ENCODE measurements around the gene CEP55. TPM values are rescaled to one million over a fixed set of nuclear protein-coding genes. Genes with fewer than 3 reads are reported as not detected.
A peak's percentile ranks its signal among the peaks of the same experiment; 100 is the strongest.

The CEP55 gene
- total and polyA plus RNA-seq, 4 donors: 1.6 to 3.5 (median 1.8) TPM

DNA sequence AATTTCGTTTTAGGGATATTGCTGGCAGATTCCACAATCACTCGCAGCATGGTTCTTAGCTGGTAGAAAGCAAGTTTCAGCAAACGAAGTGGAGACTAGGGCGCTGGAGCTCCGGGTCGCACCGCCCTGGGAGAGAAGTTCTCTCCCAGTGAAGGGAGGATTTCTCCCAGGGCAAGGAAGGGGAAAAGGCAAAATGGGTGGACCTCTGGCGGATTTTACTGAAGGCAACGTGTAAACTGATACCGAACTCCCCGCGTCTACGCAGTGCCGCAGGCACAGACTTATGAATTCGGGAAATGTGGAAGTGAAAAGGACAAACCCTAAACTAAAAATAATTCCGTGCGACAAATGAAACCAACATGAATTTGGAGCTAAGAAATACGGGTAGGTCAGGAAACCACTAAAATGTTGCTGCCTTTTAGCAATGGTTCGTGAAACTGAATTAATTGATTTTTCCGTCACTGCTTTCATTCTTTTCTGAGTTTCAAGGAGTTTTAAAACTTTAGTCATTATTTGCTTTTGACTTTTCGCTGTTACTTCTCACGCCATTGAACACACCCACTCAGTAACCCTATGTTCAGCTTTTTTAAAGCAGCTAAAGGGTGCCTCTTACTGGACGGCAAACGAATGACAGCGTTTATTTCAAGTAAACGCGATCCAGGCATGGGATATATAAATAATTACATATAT is 14.1 kb upstream of the CEP55 start, which contains the start of gene MYOF:
Gene MYOF (minus strand): TSS at position 190 of the 690 bp plus-strand sequence. CDS start 140 bp downstream, at position 50.
- peak; percentile 79 to 93 (median 89) for DNase-seq
- Histone ChIP-seq H3K27me3 (ENCODE audit: control insufficient read depth in 3 of 3, insufficient read depth in 3 of 3, low read length in 2 of 3) (no peaks in the 10 kb centered on the region), H3K9ac (ENCODE audit: insufficient read depth in 1 of 2, low read length in 2 of 2) (peak within 1 kb of the TSS; percentile 94 to 95), H3K4me3 (peak within 1 kb of the TSS; percentile 43), H3K9me3 (ENCODE audit: control insufficient read depth in 4 of 4, insufficient read depth in 3 of 4, low read length in 3 of 4) (no peaks in the 10 kb centered on the region), H3K4me1 (ENCODE audit: control insufficient read depth in 5 of 5, insufficient read depth in 5 of 5, low read length in 5 of 5) (peaks cover 0 to 5% (median 2%) of the 10 kb centered on the region in 5 donors), H3K27ac (ENCODE audit: low read depth in 1 of 2, low read length in 1 of 2) (peak within 1 kb of the TSS; percentile 38 to 85), H3K36me3 (ENCODE audit: control insufficient read depth in 4 of 4, insufficient read depth in 4 of 4, low read length in 4 of 4) (no peaks in the 10 kb centered on the region)
- 0 to 1% methylated on average over 27 of the region's 27 CpGs for WGBS, 2 donors
- TF ChIP-seq, protein P1, sequence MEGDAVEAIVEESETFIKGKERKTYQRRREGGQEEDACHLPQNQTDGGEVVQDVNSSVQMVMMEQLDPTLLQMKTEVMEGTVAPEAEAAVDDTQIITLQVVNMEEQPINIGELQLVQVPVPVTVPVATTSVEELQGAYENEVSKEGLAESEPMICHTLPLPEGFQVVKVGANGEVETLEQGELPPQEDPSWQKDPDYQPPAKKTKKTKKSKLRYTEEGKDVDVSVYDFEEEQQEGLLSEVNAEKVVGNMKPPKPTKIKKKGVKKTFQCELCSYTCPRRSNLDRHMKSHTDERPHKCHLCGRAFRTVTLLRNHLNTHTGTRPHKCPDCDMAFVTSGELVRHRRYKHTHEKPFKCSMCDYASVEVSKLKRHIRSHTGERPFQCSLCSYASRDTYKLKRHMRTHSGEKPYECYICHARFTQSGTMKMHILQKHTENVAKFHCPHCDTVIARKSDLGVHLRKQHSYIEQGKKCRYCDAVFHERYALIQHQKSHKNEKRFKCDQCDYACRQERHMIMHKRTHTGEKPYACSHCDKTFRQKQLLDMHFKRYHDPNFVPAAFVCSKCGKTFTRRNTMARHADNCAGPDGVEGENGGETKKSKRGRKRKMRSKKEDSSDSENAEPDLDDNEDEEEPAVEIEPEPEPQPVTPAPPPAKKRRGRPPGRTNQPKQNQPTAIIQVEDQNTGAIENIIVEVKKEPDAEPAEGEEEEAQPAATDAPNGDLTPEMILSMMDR (IDR thresholded peaks at IDR 0.05; ENCODE audit: control extremely low read depth, extremely low read depth): peak; percentile 49
- ATAC-seq (ENCODE audit: insufficient read depth, low FRiP score): peak; percentile 84

DNA sequence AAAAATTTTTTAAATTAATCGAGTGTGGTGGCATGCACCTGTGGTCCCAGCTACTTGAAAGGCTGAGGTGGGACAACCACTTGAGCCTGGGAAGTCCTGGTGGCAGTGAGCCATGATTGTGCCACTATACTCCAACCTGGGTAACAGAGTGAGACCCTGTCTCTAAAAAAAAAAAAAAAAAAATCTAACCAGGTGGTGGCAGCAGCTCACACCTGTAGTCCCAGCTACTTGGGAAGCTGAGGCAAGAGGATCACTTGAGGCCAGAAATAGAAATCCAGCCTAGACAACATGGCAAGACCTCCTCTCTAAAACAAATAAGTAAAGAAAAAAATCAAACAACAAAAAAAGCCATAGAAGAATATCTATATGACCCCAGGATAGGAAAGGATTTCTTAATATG is 10.7 kb upstream of the CEP55 start:
- Histone ChIP-seq H3K4me3 (no peak overlapping the region), H3K36me3 (ENCODE audit: control insufficient read depth in 4 of 4, insufficient read depth in 4 of 4, low read length in 4 of 4) (no peaks in the 10 kb centered on the region), H3K27me3 (ENCODE audit: control insufficient read depth in 3 of 3, insufficient read depth in 3 of 3, low read length in 2 of 3) (no peaks in the 10 kb centered on the region), H3K27ac (ENCODE audit: low read depth in 1 of 2, low read length in 1 of 2) (no peak overlapping the region), H3K9me3 (ENCODE audit: control insufficient read depth in 4 of 4, insufficient read depth in 3 of 4, low read length in 3 of 4) (no peaks in the 10 kb centered on the region), H3K4me1 (ENCODE audit: control insufficient read depth in 5 of 5, insufficient read depth in 5 of 5, low read length in 5 of 5) (peaks cover 0 to 4% (median 0%) of the 10 kb centered on the region in 5 donors), H3K9ac (ENCODE audit: insufficient read depth in 1 of 2, low read length in 2 of 2) (no peak overlapping the region)
- TF ChIP-seq, protein P1 (IDR thresholded peaks at IDR 0.05; ENCODE audit: control extremely low read depth, extremely low read depth): no peak
- ATAC-seq (ENCODE audit: insufficient read depth, low FRiP score) (no peak), DNase-seq (no peak)
- 48 to 56% methylated on average over 1 of the region's 1 CpG for WGBS, 2 donors

DNA sequence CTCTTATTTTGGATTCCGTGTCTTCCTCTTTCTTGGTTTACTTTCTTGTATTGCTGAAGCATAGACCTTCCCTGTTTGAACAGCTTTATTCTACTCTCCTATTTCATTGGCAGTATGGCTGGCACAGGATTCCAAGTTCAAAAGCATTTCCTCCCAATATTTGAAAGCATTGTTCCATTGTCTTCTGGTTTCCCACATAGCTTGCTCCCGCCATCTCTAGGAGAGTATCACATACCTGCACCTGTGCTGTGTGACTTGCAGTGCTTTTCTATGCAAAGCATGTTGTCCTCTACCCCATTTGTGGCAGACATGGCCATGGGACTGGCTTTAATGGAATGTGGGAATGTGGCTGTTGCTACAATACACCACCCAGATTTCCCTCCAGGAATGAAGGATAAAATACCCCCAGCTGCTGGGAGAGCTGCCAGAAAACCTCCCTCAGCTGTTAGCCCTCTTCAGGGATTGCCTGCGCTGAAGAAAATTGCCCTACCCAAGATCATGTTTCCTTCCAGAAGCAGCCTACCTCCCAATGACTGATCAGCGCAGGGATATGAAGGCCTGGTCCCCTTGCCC is 7.4 kb upstream of the CEP55 start:
- no peak overlapping the region for H3K9ac ChIP-seq (ENCODE audit: insufficient read depth in 1 of 2, low read length in 2 of 2)
- TF ChIP-seq, protein P1 (IDR thresholded peaks at IDR 0.05; ENCODE audit: control extremely low read depth, extremely low read depth): no peak
- no peaks in the 10 kb centered on the region for H3K27me3 ChIP-seq (ENCODE audit: control insufficient read depth in 3 of 3, insufficient read depth in 3 of 3, low read length in 2 of 3)
- no peak for ATAC-seq (ENCODE audit: insufficient read depth, low FRiP score)
- H3K9me3 ChIP-seq (ENCODE audit: control insufficient read depth in 4 of 4, insufficient read depth in 3 of 4, low read length in 3 of 4): no peaks in the 10 kb centered on the region
- no peak for DNase-seq
- no peak overlapping the region for H3K4me3 ChIP-seq
- no peaks in the 10 kb centered on the region for H3K4me1 ChIP-seq (ENCODE audit: control insufficient read depth in 5 of 5, insufficient read depth in 5 of 5, low read length in 5 of 5)
- no peaks in the 10 kb centered on the region for H3K36me3 ChIP-seq (ENCODE audit: control insufficient read depth in 4 of 4, insufficient read depth in 4 of 4, low read length in 4 of 4)
- 87 to 91% methylated on average over 4 of the region's 4 CpGs for WGBS, 2 donors
- no peak overlapping the region for H3K27ac ChIP-seq (ENCODE audit: low read depth in 1 of 2, low read length in 1 of 2)

Data from lung (tissue), 12 donors.